Left lung (tissue), 10 donors: Measurements from ENCODE around the gene FER. TPM values are rescaled to one million over a fixed set of nuclear protein-coding genes. Genes with fewer than 3 reads are reported as not detected.

ENCODE experiments used
- ATAC-seq: fragments of 200-7000 bp; cut with Tn5 transposase; one replicate; pipeline ENCODE4 v1.9.1; 2020; ENCODE audit warnings: moderate library complexity
- DNase-seq, 4 donors: peaks; one replicate each; pipeline ENCODE4 v3.0.0-alpha.2; 2013 to 2020
- H3K27ac ChIP-seq, 2 donors: fragments of 200-600 bp; sonication (generic) in 1 of 2; one replicate each; pipeline versions ENCODE4 v1.5.0 to v1.8.0; 2020 to 2021
- H3K27me3 ChIP-seq, 2 donors: fragments of 200-600 bp; sonication (generic) in 1 of 2; one replicate each; pipeline versions ENCODE4 v1.5.0 to v1.8.0; 2020 to 2021
- H3K36me3 ChIP-seq, 2 donors: fragments of 200-600 bp; sonication (generic) in 1 of 2; one replicate each; pipeline versions ENCODE4 v1.5.0 to v1.8.0; 2020 to 2021
- H3K4me1 ChIP-seq, 2 donors: fragments of 200-600 bp; one replicate each; pipeline ENCODE4 v1.8.0; 2021
- H3K4me3 ChIP-seq, 2 donors: fragments of 200-600 bp; sonication (generic) in 1 of 2; one replicate each; pipeline versions ENCODE4 v1.5.0 to v1.8.0; 2020 to 2021; ENCODE audit warnings: mild to moderate bottlenecking in 1 of 2
- H3K9me3 ChIP-seq, 2 donors: fragments of 200-600 bp; sonication (generic) in 1 of 2; one replicate each; pipeline versions ENCODE4 v1.5.0 to v1.8.0; 2020 to 2021
- intact Hi-C, 2 donors: fragments of 100-400 bp; cut with DNase I; formaldehyde crosslinking; loops; one replicate each; pipeline versions ENCODE4 v1.11.2 to v1.14.2; 2022
- polyA plus RNA-seq, 6 donors: library from polyadenylated mRNA; unstranded; fragments of 120-200 nt; gene quantifications; one replicate each; pipeline ENCODE4 v1.2.1, GENCODE V29; 2013; ENCODE audit not compliant: insufficient read length in 6 of 6
- total RNA-seq, 2 donors: library from RNA; stranded (reverse); fragmentation: NEBNext Ultra II Directional; extraction: Animal tissue kit (Norgen Biotek cat#: 25700); gene quantifications; one replicate each; pipeline ENCODE4 v1.2.1, GENCODE V29; 2021
- TF ChIP-seq, protein P1 (sequence below), 2 donors: fragments of 200-600 bp; sonication (generic) in 1 of 2; IDR thresholded peaks; one replicate each; pipeline versions ENCODE4 v1.5.0 to v1.8.0; 2021; ENCODE audit warnings: antibody characterized with exemption in 2 of 2
- donor health status: DM: no; HTN: yes; CAD: no.
- donor health status: DM: no; HTN: no; CAD: no.

Gene FER
- total and polyA plus RNA-seq, 8 donors: 16.6 to 27.0 (median 19.4) TPM

DNA sequence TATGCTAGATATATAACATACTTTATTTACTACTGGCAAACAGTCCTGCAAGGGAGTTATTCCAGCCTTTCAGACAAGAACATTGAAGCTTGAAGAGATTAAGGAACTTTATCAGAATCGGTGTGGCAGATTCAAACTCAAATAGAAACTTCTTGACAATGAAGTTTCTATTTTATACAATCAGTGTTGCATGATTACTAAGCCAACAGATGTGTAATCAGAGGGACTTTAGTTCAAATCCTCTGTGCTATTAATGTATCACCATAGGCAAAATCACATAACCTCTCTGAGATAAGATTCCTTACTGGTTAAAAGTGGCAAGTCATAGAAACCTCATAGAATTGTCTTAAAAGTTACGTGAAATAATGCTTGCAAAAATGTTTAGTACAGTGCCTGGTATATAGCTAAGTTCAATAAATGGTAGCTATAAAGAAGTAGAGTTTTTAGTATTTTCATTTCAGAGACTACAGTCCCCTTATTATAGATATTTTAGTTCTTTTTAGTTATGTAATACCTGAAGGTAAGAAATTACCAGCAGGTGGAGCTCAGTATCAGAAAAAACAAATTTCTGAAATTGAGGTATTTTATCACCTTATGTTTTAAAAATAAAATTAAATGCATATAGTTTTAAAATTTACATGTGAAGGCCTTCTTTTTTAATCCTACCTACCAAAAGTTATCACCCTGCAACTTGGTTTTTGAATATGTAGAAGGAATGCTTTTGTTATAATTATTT is 172.1 kb downstream of the FER start:
- ATAC-seq (no peak), DNase-seq (no peak)
- H3K4me1 ChIP-seq: no peaks in the 10 kb centered on the region
- H3K9me3 ChIP-seq: no peaks in the 10 kb centered on the region
- no peak overlapping the region for H3K4me3 ChIP-seq
- TF ChIP-seq, protein P1, sequence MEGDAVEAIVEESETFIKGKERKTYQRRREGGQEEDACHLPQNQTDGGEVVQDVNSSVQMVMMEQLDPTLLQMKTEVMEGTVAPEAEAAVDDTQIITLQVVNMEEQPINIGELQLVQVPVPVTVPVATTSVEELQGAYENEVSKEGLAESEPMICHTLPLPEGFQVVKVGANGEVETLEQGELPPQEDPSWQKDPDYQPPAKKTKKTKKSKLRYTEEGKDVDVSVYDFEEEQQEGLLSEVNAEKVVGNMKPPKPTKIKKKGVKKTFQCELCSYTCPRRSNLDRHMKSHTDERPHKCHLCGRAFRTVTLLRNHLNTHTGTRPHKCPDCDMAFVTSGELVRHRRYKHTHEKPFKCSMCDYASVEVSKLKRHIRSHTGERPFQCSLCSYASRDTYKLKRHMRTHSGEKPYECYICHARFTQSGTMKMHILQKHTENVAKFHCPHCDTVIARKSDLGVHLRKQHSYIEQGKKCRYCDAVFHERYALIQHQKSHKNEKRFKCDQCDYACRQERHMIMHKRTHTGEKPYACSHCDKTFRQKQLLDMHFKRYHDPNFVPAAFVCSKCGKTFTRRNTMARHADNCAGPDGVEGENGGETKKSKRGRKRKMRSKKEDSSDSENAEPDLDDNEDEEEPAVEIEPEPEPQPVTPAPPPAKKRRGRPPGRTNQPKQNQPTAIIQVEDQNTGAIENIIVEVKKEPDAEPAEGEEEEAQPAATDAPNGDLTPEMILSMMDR (IDR thresholded peaks at IDR 0.05): peak in 1 of 2 donors; percentile 15
- H3K27ac ChIP-seq: no peak overlapping the region
- H3K36me3 ChIP-seq: no peaks in the 10 kb centered on the region
- intact Hi-C loops: no loop called here
- H3K27me3 ChIP-seq: no peaks in the 10 kb centered on the region

DNA sequence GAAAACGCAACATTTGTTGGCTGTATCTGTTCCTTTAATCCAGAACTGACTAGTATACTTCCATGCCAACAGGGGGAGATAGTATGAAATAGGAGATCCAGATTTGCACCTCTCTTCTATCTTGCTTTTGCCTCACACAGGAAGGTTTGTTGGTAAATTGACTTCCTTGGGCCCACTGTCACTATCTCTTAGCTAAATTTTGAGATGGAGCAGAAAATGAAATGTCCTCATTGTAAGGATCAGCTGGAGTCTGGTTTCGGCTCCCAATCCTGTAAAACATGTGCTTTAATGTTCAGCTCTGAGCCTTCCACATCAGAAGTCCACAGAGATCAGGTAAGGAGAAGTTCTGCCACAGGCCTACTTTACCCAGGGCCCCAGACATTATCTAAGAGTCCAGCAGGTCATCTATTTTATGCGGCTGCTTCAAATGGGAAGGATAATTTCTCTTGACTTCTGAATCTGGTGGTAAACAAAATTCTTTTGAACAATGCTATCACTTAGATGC is 176.8 kb downstream of the FER start:
- no peaks in the 10 kb centered on the region for H3K4me1 ChIP-seq
- no peaks in the 10 kb centered on the region for H3K36me3 ChIP-seq
- no peaks in the 10 kb centered on the region for H3K9me3 ChIP-seq
- intact Hi-C loops: no loop called here
- TF ChIP-seq, protein P1 (IDR thresholded peaks at IDR 0.05): no peak
- no peak overlapping the region for H3K4me3 ChIP-seq
- no peaks in the 10 kb centered on the region for H3K27me3 ChIP-seq
- DNase-seq: no peak
- no peak for ATAC-seq
- no peak overlapping the region for H3K27ac ChIP-seq

DNA sequence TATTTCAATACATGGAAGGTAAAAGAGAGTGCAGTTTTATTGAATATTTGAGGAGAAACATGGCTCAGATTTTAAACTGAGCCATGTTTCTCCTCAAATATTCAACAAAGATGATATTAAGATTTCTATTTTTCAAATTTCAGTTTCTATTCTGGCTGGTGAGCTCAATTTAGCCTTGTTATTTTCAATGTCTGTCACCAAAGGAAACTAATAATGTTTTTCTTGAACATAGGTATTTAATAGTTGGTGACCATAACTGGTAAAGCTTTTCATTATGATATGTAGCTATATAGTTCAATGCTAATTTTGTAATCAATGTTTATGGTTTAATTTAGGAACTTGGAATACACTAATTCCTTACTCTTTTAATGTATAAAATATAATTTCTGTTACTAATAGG is 177.4 kb downstream of the FER start:
- intact Hi-C loops: no loop called here
- H3K9me3 ChIP-seq: no peaks in the 10 kb centered on the region
- TF ChIP-seq, protein P1 (IDR thresholded peaks at IDR 0.05): no peak
- no peaks in the 10 kb centered on the region for H3K4me1 ChIP-seq
- no peak overlapping the region for H3K27ac ChIP-seq
- ATAC-seq: no peak
- H3K36me3 ChIP-seq: no peaks in the 10 kb centered on the region
- no peak for DNase-seq
- H3K27me3 ChIP-seq: no peaks in the 10 kb centered on the region
- no peak overlapping the region for H3K4me3 ChIP-seq

DNA sequence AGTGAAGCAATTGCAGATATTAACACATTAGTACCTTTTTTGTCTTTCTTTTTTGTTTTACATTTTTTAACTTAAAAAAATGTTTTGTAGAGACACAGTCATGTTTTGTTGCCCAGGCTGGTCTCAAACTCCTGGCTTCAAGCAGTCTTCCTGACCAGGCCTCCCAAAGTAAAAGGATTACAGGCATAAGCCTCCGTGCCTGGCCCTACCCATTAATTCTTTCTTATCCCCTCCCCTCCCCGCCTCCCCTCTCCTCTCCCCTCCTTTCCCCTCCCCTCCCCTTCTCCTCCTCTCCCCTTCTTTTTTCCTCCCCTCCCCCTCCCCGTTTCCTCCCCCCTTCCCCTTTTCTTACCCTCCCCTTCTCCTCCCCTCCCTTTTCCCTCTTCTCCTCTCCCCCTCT is 182.4 kb downstream of the FER start:
- H3K36me3 ChIP-seq: peaks cover 0 to 5% of the 10 kb centered on the region in 2 donors
- peaks cover 0 to 4% of the 10 kb centered on the region in 2 donors for H3K9me3 ChIP-seq
- DNase-seq (no peak), ATAC-seq (no peak)
- TF ChIP-seq, protein P1 (IDR thresholded peaks at IDR 0.05): no peak
- intact Hi-C loops: no loop called here
- H3K27me3 ChIP-seq: no peaks in the 10 kb centered on the region
- no peak overlapping the region for H3K4me3 ChIP-seq
- H3K4me1 ChIP-seq: no peaks in the 10 kb centered on the region
- no peak overlapping the region for H3K27ac ChIP-seq

DNA sequence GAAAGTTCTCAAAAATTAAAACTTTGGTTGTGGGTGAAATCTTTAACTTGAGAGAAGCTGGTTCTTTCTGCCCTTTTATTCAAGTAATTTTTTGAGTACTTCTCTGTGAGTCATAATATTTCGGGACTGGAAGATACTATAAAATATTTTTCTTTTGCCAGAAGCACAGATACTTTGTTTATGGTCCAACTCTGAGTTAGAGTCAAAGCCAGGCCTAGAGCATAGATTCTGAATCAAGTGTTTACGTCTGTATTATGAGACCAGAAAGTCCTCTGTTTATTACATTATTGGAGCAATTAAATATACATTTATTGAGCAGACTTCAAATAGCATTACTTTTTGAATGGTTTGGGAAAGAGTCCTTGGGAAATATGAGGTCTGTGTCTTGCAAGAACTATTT is 187.9 kb downstream of the FER start:
- no peak overlapping the region for H3K4me3 ChIP-seq
- H3K9me3 ChIP-seq: peaks cover 0 to 4% of the 10 kb centered on the region in 2 donors
- ATAC-seq: no peak
- peak in 1 of 4 donors; percentile 22 for DNase-seq
- TF ChIP-seq, protein P1 (IDR thresholded peaks at IDR 0.05): no peak
- no peak overlapping the region for H3K27ac ChIP-seq
- intact Hi-C loops: no loop called here
- H3K4me1 ChIP-seq: no peaks in the 10 kb centered on the region
- peaks cover 0 to 5% of the 10 kb centered on the region in 2 donors for H3K36me3 ChIP-seq
- H3K27me3 ChIP-seq: no peaks in the 10 kb centered on the region
